DMS114 treated with DMSO at 0.1 percent for 48 hours (cell line): ENCODE results near the gene FTSJ3.
A peak's percentile ranks its signal among the peaks of the same experiment; 100 is the strongest.
"Not testable (repeated sequence)": the region's sequence is repeated elsewhere in the genome, so short reads cannot be mapped to it uniquely, and the experiment has no call there.

Experiments used
- DNase-seq: peaks from one replicate; lab custom pipeline; 2025; ENCODE audit not compliant: unreplicated experiment; lab: John Stamatoyannopoulos, UW

FTSJ3 gene

DNA sequence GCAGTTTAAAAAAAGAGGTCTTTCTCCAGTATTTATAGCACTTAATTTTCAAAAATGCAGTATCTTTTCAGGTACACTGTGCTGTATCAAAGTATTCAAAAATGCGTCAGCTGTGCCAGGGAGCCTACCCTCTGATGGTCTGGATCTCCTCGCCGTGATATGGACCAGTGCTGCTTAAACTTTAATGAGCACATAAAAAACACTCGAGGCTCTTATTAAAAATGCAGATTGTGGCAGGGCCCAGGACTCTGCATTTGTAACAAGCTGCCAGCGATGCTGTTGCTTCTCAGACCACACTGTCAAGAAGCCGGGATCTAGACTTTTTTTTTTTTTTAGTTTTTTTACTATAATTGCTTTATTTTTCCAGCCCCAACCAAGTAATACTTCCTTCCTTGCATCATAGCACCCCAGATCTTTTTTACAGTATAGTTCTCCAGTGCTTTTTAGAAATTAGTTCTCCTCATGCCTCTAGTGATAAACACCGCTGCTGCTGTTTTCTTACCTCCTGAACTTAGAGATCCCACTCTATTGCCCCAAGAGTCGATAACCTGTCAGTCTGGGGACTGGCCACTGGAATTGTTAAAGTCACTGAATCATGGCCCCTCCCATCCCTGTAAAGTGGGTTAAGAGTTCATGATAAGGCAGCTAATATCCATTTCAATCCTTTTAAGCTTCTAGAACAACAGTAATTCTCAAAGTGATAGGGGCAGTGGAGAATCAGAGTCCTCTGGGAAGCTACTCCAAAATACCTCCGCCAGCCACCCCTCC is 16.6 kb upstream of the FTSJ3 start:
- DNase-seq, result no peak

DNA sequence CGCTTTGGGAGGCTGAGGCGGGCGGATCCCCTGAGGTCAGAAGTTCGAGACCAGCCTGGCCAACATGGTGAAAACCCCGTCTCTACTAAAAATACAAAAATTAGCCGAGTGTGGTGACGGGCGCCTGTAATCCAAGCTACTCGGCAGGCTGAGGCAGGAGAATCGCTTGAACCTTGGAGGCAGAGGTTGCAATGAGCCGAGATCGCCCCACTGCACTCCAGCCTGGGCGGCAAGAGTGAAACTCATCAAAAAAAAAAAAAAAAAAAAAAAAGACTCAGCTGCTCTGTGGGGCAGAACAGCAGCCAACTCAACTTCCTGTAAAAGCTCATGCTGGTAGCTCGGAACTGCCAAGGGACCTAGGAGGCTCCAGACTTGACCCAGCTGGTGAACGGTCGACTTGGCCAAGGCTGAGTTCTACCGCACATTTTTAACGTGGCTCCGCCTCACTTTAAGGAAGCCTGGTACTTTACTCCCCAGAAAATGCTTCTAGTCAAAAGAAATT is 16.0 kb upstream of the FTSJ3 start:
- not testable (repeated sequence) for DNase-seq

DNA sequence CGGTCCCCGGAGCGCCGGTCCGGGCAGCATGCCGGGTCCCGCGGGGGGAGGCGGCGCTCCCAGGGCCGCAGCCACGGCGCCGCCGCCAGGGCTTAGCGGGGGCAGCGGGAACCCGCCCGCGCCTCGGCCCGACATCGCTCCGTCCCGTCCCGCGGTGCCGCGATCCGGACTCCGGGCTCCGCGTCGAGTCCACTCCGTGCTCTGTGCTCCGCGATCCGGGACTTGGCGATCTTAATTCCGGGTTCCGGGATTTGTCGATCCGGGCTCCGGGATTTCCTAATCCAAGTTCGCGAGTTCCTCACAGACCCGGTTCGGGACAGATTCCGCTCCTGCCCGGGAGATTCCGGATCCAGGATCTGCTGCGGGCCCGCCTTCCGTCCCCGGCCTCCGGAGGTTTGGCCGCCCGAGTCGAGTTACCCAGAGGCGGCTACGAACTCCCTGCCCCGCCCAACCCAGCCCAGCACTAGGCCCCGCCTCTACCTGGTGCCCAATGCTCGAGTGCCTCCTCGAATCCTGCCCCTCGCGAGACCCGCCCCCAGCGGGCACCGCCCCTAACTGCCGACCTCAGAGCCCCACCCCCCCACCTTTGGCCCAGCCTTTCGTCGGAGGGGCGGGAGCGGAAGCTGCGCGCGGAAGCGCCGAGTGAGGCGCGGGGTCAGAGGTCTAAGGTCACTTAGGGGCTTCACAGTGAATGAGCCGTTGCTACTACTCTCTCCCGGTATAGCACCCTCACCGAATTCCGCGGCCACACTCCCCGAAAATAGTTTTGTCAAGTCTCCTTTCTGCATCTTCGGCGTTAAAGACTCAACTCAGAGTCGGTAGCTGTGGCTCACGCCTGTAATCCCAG is 15.3 kb upstream of the FTSJ3 start, which contains the start of gene SMARCD2:
Gene SMARCD2, minus strand, starts transcription at position 146 of the 847 bp plus-strand sequence. Its CDS starts 11 bp downstream, at position 135.
- peak; percentile 89 for DNase-seq

DNA sequence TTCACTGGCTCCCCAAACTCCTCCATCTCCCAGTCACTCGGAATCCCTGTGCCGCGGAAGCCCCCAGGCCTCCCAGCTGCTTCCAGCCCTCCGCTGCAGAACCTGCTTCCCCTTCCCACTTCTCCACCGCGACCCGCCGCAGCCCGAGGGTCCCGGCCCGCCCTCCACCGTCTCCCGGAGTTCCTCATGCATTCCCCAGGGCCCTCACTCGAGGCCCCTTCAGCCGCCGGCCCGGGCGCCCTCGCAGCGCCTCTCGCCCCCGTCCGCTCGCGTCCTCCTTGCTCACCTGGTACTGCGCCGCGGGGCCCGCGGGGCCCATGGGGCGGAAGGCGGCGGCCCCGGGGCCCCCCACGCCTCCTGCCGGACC is 14.7 kb upstream of the FTSJ3 start:
- DNase-seq, result no peak

DNA sequence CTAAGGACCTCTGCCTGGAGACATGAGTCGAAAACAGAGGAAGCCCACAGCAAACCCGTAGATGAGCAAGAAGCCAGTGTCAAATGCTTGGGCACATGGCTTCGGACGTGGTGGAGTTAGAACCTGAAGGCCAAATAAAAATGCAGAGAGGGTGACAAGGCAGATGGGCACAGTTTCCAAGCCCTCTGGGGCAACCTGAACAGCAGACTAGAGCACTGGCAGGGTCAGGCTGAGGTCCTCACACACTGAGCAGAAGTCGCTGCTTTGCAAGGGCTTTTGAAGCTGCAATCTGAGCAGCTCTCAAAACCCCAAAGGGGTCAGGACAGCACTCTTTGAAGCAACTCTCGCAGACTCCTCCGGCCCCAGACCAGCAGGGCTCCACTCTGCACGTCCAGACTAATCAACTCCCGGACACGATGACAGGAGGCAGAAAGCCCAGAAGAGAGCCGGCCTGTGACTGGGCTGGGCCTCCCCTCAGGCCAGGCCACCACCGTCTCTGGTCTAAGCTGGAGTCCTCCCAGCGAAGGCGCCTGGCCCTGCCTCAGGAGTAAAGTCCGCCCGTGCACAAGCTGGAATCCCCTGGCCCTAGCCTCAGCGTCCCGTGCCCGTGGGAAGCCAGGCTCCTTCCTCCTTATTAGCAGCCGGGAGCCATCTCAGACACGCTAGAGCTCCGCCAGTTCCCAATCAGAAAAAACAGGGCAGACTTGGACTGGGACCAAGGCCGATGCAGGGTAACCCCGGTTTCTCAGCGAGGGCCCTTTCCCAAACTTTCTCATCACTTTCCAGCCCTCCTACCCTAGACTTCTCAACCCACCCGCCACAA is 14.1 kb upstream of the FTSJ3 start:
- no peak for DNase-seq

DNA sequence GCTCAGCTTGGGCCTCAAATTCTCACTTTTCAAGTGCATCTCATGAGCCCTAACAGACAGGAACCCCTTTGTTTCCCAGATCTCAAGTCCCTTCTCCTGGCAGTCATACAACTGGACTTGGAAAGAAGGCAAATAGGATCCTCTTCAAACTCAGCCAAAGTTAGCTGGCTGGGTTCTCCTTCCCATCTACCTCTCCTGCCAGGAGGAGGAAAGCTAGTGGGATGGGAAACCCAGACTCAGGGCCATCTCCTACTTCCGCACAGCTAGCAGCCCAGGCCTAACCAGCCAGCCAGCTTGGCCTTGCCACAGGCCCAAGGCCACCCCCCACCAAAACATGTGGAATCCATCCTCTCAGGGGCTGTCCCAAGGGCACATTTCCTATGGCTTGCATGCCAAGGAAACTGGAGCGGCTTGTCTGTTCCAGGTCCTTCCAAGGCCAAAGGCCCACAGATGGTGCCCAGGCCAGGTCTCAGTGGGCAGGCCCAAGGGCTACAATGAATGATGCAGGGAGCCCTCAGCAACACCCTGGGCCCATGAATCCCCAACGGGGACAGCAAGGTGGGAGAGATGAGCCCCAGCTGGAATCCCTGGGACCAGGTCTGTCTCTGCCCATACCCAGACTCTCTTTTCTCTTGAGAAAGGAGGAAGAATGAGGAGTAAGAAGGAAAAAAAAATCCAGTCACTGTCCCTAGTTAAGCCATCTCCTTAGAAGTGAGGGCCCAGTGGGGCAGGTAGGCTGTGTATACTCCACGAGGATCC is 13.3 kb upstream of the FTSJ3 start:
- DNase-seq, result no peak

DNA sequence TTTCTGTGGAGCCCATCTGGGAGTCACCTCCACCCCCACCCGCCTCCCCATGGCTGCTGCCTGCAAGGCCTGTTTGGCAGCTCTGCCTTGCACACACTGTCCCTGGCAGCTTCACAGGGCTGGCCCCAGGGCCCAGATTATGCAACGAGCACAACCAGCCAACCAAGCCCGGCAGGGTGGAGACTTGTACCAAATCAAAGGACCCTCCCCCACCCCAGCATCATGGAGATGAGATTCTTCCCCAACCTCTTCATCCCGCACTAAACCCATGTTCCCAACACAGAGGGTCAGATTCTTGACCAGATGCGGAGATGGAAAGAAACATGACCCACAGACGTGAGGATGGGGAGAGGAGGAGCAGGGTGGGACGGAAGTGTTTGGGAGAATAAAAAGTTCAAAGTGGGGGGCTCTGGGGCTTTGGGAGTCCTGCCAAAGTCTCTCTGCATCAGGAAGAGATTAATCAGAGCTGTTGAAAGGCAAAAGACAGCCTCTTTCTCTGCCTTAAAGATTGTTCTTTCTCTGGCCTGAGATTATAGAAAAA is 11.2 kb upstream of the FTSJ3 start:
- DNase-seq, result no peak

DNA sequence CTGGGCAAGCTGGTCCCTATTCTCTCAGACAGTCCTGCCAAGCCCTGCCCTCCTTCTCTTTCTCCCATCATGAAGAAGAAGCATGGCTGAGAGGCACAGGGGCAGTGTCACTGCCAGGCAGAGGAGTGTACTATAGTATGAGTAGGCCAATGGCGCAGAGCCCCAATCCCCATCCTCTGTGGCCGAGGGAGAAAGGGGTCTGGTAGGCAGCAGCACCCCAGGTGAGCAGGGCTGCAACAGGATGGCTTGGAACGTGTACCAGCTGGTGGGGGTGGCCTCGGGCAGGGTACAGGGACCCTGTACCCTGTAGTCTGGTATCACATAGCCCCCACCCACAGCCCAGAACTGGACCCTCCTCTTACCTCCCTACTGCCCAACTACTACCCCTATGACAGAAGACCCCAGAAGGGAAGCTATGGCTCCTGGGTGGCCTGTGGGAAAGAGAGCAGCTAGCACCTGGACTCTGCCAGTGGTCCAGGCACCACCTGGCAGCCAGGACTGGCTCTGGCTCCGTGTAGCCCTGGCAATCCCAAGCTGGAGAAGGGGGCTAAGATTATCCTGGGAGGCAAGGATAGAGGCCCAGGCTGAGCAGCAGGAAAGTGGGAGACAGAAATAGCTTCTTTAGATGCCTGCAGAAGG is 10.6 kb upstream of the FTSJ3 start:
- no peak for DNase-seq

DNA sequence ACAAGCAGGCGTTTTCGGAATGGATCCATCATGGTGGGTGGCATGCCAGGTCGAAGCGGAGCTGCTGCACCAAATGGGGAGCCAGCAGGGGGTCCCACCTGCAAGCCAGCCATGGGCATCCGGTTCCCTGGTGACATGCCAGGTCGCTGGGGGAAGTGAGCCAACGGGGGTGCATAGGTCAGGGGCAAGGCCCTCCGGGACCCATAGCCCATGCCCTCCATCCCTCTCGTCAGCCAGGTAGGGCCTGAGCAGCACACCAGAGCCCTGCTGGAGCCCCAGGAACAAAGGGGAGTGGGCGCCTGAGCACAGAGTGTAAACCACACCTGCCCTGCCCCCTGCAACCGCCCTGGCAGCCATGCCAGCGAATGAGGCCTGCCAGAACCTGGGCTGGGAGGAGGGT is 10.0 kb upstream of the FTSJ3 start:
- DNase-seq, result no peak

DNA sequence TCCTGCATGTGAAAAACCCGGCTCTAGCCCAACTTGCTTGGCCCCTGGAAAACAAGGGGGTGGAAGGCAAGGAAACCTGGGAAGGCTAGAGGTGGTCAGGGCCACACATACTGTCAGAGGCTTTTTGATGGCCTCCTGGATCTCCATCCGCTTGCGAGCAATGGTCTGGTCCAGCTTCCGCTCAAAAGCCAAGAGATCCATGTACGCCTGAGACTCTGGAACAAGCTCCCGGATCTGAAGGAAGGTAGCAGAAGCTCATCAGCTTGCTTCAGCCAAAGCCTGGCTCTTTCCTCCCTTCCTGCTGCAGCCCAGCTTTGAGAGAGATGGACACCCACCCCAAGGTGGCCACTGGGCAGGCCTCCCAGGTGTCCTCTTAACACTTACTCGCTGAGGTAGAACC is 9.3 kb upstream of the FTSJ3 start:
- no peak for DNase-seq

DNA sequence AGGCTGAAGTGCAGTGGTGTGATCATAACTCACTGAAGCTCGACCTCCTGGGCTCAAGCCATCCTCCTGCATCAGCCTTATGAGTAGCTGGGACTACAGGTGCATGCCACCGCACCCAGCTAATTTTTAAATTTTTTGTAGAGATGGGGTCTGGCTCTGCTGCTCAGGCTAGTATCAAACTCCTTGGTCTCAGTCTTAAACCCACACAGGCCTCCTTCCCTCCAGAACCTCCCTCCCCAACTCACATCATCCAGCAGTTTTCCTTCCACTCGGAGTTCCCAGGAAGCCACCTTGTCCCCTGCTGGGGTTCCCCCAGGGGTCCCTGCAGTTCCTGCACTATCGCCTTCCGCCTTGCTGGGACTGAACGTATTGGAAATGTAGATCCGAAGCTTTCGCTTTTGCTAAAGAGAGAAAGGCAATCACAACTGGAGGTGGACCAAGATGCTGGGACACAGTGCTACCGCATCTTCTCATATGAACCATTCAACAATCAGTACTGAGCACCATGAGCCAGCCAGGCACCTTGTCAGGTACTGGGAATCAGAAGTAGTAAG is 7.8 kb upstream of the FTSJ3 start:
- DNase-seq, result no peak

DNA sequence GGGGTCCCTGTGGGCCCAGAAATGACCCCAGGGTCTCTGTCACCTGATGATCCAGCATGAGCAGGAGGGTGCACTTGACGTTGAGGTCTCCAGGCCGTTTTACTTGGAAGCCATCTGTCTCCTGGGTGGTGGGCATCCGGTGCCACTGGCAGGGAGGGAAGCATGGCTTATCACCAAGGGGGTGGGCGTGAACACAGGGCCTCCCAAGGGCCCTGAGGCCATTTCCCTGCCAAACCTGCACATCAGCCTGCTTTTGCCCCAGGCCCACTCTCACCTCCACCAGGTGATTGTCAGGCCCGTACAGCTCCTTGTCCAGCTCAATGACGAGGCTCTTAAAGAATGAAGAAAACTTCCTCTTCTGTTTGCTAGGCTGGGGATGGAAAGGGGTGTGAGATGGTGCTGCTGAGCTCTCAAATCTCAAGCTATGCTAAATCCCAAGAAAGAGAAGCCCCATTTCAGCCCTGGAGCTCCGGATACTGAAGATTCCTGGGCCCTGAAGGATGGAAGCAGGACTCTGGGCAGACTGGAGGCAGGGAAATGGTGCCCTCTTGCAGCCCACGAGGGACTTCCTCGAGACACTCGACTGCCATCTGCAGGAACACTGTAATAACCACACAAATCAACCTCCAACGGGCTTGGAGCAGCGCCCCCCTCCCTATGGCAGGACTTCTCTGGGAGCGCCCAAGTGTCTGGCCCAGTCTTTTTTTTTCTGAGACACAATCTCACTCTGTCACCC is 7.1 kb upstream of the FTSJ3 start:
- peak; percentile 82 for DNase-seq

DNA sequence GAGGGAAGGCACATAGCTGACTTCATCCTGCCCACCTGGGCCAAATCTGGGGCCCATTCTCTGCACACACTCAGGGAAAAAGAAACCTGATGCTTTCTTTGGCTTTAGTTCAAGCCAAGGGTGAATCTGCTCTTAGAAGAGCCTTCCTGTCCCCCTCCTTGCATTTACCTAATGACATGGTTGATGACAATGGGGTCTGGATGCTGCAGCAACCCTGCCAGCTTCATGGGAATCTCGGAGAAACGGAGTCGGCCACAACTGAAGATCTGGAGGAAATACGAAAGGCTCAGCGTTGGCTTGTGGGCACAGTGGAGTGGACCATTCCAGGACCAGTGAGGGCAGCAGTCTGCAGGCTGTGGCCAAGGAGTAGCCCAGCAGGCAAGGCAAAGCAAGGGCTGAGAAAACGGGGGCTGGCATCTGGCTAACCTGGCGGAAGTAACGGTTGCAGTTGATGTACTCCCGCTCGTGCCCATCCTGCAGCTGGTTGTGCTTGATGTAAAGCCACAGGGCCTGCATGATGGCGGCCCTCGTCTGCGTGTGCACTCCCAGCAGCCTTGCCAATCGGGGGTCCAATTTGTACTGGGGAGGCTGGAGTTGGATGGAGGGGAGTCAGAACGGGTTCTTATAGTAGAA is 6.4 kb upstream of the FTSJ3 start:
- no peak for DNase-seq

DNA sequence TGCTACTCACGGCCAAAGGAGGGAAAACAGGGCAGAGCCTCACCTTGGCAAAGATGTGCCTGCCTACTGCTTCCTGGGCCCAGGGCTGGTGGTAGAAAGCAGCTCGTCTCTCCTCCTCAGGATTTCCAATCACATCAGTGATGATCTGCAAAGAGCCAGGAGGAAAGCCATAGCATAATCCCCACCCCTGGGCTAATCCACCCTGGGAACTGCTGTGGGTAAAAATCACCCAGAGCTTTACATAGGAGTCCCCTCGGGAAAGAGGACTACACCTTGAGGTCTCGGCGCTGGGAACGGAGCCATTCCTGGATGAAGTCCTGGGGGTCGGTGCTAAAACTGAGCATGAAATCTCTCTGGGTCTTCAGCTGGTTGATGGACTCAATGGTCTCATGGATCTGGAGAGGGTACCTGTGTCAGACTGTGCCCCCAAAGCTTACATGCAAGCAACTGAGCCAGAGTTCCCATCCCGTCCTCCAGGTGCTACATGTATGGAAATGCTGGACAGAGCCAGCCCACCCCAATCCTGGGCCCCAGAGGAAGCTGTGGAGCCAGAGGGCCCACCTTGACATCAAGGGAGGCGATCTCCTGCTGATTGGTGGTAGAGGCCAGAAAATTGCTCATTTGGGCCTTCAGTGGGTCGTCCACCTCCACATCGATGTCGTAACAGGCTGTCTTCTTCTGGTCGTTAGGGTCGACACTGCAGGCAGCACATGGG is 5.7 kb upstream of the FTSJ3 start:
- no peak for DNase-seq

DNA sequence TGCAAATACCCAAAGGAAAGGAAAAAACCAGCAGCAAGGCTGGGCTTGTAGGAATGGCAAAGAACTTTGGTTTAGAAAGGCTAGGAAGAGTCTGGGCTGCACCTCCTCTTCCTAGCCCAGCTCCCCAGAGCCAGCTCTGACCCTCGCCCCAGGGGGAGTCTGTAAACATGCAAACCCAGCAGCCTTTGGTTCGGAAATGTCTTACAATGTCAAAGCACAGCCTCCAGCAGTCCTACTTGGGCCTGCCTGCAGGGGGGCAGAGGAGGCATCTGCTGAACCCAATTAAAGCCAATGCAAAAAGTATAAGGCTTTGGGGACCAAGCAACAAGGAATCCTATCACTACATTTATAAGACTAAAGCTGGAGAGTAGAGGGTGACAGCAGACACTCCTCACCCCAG is 5.0 kb upstream of the FTSJ3 start:
- no peak for DNase-seq

DNA sequence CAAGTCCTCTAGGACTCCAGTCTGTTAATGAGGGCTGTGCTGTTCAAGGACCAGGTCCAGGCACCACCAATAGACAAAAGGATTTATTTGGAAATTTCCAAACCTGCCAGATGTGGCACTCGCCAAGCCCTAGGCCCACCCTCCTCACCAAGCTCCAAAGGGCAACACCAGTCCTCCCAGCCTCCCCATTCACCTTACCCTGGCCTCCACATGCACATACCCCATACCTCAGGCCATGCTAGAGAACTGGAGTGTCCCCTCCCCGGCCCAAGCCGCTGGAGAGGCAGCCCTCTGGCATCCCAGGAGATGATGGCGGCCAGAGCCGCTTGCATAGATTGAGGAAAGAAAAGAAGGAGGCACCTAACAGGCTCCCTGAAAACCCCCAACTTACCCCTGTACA is 4.6 kb upstream of the FTSJ3 start:
- no peak for DNase-seq

DNA sequence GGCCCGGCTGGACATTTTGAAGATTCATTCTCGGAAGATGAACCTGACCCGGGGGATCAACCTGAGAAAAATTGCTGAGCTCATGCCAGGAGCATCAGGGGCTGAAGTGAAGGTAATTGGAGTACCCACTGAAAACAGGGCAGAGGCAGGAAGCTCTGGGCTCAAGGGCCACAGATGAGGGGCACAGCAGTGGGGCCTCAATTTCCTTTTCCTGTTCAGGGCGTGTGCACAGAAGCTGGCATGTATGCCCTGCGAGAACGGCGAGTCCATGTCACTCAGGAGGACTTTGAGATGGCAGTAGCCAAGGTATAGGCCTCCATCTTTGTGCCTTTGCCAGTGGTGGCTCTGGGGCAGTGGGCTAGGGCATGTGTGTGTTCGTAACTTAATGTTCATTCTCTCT is 4.0 kb upstream of the FTSJ3 start:
- no peak for DNase-seq
